GM21423 (cell line): ENCODE results near the gene ATN1.
A peak's percentile ranks its signal among the peaks of the same experiment; 100 is the strongest.
"Not testable (repeated sequence)": the region's sequence is repeated elsewhere in the genome, so short reads cannot be mapped to it uniquely, and the experiment has no call there.

ENCODE experiments used
- ATAC-seq: cut with Tn5 transposase; IDR thresholded peaks from one replicate; pipeline ENCODE4 v1.9.1; 2021; ENCODE audit warnings: mild to moderate bottlenecking, moderate library complexity; ENCODE audit not compliant: unreplicated experiment

Gene ATN1

GRCh38 chr12:6927379-6928021 lies at the start of gene ATN1:
TSS of gene ATN1 (plus strand) at chr12:6927959. CDS start at chr12:6934002, 6,043 bp downstream.
- ATAC-seq = no peak

- not testable (repeated sequence) for ATAC-seq
Observed at GRCh38 chr12:6879824-6880223, 47.9 kb upstream of the ATN1 start.

GRCh38 chr12:6883252-6883651 lies 44.5 kb upstream of the ATN1 start:
- no peak for ATAC-seq

- no peak for ATAC-seq
Observed at GRCh38 chr12:6883683-6884082, 44.1 kb upstream of the ATN1 start.

- ATAC-seq = no peak
Observed at GRCh38 chr12:6884539-6884938, 43.2 kb upstream of the ATN1 start.

- ATAC-seq = not testable (repeated sequence)
Observed at GRCh38 chr12:6886206-6886999, 41.4 kb upstream of the ATN1 start.

GRCh38 chr12:6887460-6887859 lies 40.3 kb upstream of the ATN1 start:
- no peak for ATAC-seq

- ATAC-seq = no peak
Observed at GRCh38 chr12:6888360-6888759, 39.4 kb upstream of the ATN1 start.

- not testable (repeated sequence) for ATAC-seq
Observed at GRCh38 chr12:6888794-6889193, 39.0 kb upstream of the ATN1 start.

- not testable (repeated sequence) for ATAC-seq
Observed at GRCh38 chr12:6889775-6890573, 37.8 kb upstream of the ATN1 start.

- ATAC-seq = peak; percentile 95
Observed at GRCh38 chr12:6890789-6891645, 36.7 kb upstream of the ATN1 start.

GRCh38 chr12:6891646-6892001 lies 36.1 kb upstream of the ATN1 start:
- ATAC-seq = peak; percentile 4

- ATAC-seq = not testable (repeated sequence)
Observed at GRCh38 chr12:6892683-6893082, 35.1 kb upstream of the ATN1 start.

GRCh38 chr12:6894321-6894720 lies 33.4 kb upstream of the ATN1 start:
- ATAC-seq = no peak

GRCh38 chr12:6896846-6897435 lies 30.8 kb upstream of the ATN1 start:
- ATAC-seq = no peak

GRCh38 chr12:6899427-6899826 lies 28.3 kb upstream of the ATN1 start:
- ATAC-seq = no peak

- ATAC-seq = no peak
Observed at GRCh38 chr12:6899837-6900519, 27.8 kb upstream of the ATN1 start.

- no peak for ATAC-seq
Observed at GRCh38 chr12:6902448-6902847, 25.3 kb upstream of the ATN1 start.

- no peak for ATAC-seq
Observed at GRCh38 chr12:6903722-6904121, 24.0 kb upstream of the ATN1 start.
